Smooth muscle cell (in vitro differentiated cells): ENCODE results near the gene UROC1. TPM values are rescaled to one million over a fixed set of nuclear protein-coding genes. Genes with fewer than 3 reads are reported as not detected.

ENCODE experiments used
- DNase-seq: peaks from one replicate; lab custom pipeline; 2025; ENCODE audit not compliant: unreplicated experiment; lab: John Stamatoyannopoulos, UW
- H2AFZ ChIP-seq: fragments of 200-600 bp; sonication (generic); 2 replicates; pipeline ENCODE4 v1.6.0; 2016; ENCODE audit warnings: antibody characterized with exemption, low read depth, mild to moderate bottlenecking
- H3F3A ChIP-seq: fragments of 200-600 bp; sonication (generic); 2 replicates; pipeline ENCODE4 v1.6.0; 2017; ENCODE audit warnings: antibody characterized with exemption, low read depth
- H3K27ac ChIP-seq: fragments of 200-600 bp; sonication (generic); 2 replicates; pipeline ENCODE4 v1.5.1; 2016; ENCODE audit warnings: low read depth, mild to moderate bottlenecking
- H3K27me3 ChIP-seq: fragments of 200-600 bp; sonication (generic); 2 replicates; pipeline ENCODE4 v1.6.1; 2016; ENCODE audit warnings: low read depth, mild to moderate bottlenecking
- H3K36me3 ChIP-seq: fragments of 200-600 bp; sonication (generic); 2 replicates; pipeline ENCODE4 v1.5.1; 2016; ENCODE audit warnings: low read depth
- H3K4me1 ChIP-seq: fragments of 200-600 bp; sonication (generic); 2 replicates; pipeline ENCODE4 v1.5.1; 2016; ENCODE audit warnings: low read depth
- H3K4me2 ChIP-seq: fragments of 200-600 bp; sonication (generic); 2 replicates; pipeline ENCODE4 v1.6.0; 2016; ENCODE audit warnings: mild to moderate bottlenecking
- H3K4me3 ChIP-seq: fragments of 200-600 bp; sonication (generic); 2 replicates; pipeline ENCODE4 v1.5.1; 2016; ENCODE audit warnings: mild to moderate bottlenecking
- H3K79me2 ChIP-seq: fragments of 200-600 bp; sonication (generic); 2 replicates; pipeline ENCODE4 v1.6.0; 2016; ENCODE audit warnings: low read depth, mild to moderate bottlenecking
- H3K9ac ChIP-seq: fragments of 200-600 bp; sonication (generic); 2 replicates; pipeline ENCODE4 v1.6.0; 2016; ENCODE audit warnings: low read depth
- H3K9me3 ChIP-seq: fragments of 200-600 bp; sonication (generic); replicated peaks from 2 replicates; pipeline ENCODE4 v1.5.1; 2016; ENCODE audit warnings: low read depth
- H4K20me1 ChIP-seq: fragments of 200-600 bp; sonication (generic); 2 replicates; pipeline ENCODE4 v1.6.0; 2016; ENCODE audit warnings: low read depth
- CTCF ChIP-seq: fragments of 200-600 bp; sonication (generic); IDR thresholded peaks from 2 replicates; pipeline ENCODE4 v1.5.1; 2017; ENCODE audit warnings: borderline replicate concordance, mild to moderate bottlenecking, antibody characterized with exemption; ENCODE audit not compliant: insufficient read depth, poor library complexity, severe bottlenecking
- WGBS: methylation state at CpG from one replicate; pipeline ENCODE4 v1.1.7; 2016; ENCODE audit warnings: low lambda C conversion rate; 5-methylcytosine and 5-hydroxymethylcytosine counted together
- polyA plus RNA-seq: library from polyadenylated mRNA; unstranded; fragments of >200 nt; fragmentation: Nextera tagmentation; extraction: Ambion mirVana; gene quantifications from 2 replicates; pipeline ENCODE4 v1.2.1, GENCODE V29; 2016
- total RNA-seq: library from RNA; depleted of rRNA; stranded (reverse); fragments of >200 nt; gene quantifications from 2 replicates; pipeline ENCODE4 v1.2.3, GENCODE V29; 2014

UROC1 gene
- total and polyA plus RNA-seq, 2 experiments from 2014 or later: not detected

DNA sequence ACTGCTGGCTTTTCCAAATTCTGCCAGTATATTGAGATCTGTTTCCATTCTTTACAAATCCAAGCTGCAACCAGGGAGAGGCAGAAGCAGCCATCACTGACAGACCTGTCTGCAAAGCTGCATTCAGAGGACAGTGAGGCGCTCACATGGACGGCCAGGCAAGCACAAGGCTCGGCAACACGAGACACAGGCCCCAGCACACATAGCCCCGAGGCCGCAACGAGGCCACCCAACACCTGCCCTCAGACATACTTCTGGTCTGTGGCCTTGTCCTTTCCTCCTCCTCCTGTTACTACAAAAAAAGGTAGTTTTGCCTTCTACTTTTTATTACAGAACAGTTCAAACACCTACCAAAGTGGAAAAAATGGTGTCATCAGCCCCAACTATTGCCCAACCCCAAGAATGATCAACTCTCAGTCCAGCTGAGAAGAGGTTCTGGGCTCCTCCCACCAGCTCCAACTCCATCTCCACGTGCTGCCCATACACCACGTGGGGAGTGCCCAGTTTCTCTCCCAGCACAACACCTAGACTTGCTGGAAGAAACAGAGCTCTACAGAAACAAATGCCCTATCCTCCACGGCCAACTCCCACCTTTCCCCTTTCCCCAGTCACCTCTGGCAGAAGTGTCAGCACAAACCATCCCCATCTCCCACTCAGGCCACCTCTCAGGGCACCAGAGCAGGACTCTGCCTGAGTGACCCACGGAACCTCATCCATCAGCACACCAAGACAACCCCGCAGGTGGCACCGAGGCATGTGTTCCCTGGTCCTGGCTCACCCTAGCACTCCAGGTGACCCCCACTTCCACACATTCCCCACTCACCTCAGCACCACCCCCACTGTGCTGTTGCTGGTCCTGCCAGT lies 49.3 kb downstream of the UROC1 start:
- Histone ChIP-seq H4K20me1 (peaks cover 96% of the 10 kb centered on the region), H3K79me2 (peaks cover 60% of the 10 kb centered on the region), H3K4me1 (peaks cover 11% of the 10 kb centered on the region), H3F3A (no peaks in the 10 kb centered on the region), H3K9ac (no peak overlapping the region), H3K9me3 (no peaks in the 10 kb centered on the region), H3K27me3 (no peaks in the 10 kb centered on the region), H3K4me3 (no peak overlapping the region), H2AFZ (no peak overlapping the region), H3K36me3 (peaks cover 12% of the 10 kb centered on the region), H3K27ac (no peak overlapping the region), H3K4me2 (no peak overlapping the region)
- WGBS: 91% methylated on average over 13 of the region's 13 CpGs
- no peak for DNase-seq
- no peak for TF ChIP-seq CTCF

DNA sequence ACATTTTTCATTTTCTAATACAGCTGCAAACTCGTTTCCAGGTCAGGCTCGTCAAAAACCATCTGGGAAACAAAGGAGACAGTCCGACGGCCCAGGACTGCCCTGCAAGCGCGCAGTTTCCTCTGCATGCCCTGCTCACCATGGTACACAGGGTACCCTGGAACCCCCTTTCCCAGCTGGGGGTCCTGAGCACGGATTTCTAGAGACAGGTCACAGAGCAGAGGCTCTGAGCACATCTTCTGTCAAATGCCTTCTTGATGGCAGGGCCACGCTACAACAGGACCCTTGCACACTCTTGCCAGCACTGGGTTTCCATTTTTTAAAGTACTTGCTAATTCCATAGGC lies 50.0 kb downstream of the UROC1 start:
- 85% methylated on average over 8 of the region's 8 CpGs for WGBS
- DNase-seq: no peak
- no peak overlapping the region for H2AFZ ChIP-seq
- no peaks in the 10 kb centered on the region for H3F3A ChIP-seq
- no peak overlapping the region for H3K9ac ChIP-seq
- no peak overlapping the region for H3K4me2 ChIP-seq
- peaks cover 55% of the 10 kb centered on the region for H3K79me2 ChIP-seq
- H4K20me1 ChIP-seq: peaks cover 92% of the 10 kb centered on the region
- H3K36me3 ChIP-seq: peaks cover 12% of the 10 kb centered on the region
- no peaks in the 10 kb centered on the region for H3K9me3 ChIP-seq
- peaks cover 5% of the 10 kb centered on the region for H3K4me1 ChIP-seq
- no peak overlapping the region for H3K4me3 ChIP-seq
- H3K27me3 ChIP-seq: no peaks in the 10 kb centered on the region
- no peak overlapping the region for H3K27ac ChIP-seq
- TF ChIP-seq CTCF: no peak

DNA sequence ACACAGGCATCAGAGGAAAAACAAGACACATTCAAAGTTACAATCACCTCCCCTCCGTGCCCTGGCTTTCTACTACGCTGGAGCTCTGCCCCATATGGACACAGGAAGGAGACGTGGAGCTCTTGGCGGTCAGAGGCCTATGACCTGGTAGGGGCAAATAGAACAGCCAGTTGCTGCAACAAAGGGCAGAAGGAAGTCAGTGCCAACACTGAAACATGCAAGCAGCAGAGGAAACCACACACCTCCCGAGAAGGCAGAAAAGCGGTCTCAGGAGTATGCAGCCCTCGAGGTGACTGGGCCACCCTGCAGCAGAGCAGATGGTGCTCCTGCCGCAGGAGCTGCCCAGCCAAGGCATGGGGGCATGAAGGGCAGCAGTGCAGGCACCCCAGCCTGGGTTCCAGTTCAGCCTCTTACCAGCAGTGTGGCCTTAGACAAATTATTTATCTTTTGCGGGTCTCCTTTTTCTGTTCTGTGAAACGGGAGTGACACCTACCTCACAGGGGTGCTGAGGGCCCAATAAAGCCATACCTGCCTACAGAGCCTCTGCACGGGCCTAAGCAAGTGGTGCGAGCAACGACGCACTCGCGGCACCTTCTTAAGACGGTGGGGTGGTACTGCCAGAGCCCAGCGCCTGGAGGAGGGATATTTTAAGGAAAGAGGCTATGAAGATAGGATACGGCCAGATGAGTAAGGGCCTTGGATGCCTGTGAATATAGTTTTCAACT lies 50.5 kb downstream of the UROC1 start:
- Histone ChIP-seq H3K27me3 (no peaks in the 10 kb centered on the region), H3K9me3 (no peaks in the 10 kb centered on the region), H3K9ac (no peak overlapping the region), H3F3A (no peaks in the 10 kb centered on the region), H3K4me3 (no peak overlapping the region), H3K27ac (no peak overlapping the region), H3K4me2 (no peak overlapping the region), H3K79me2 (peaks cover 50% of the 10 kb centered on the region), H3K36me3 (peaks cover 12% of the 10 kb centered on the region), H4K20me1 (peaks cover 88% of the 10 kb centered on the region), H3K4me1 (no peaks in the 10 kb centered on the region), H2AFZ (no peak overlapping the region)
- no peak for DNase-seq
- TF ChIP-seq CTCF: no peak
- 94% methylated on average over 19 of the region's 19 CpGs for WGBS
